ENCODE results near the gene MFAP3. TPM values are rescaled to one million over a fixed set of nuclear protein-coding genes. Genes with fewer than 3 reads are reported as not detected.

Gene MFAP3
- total and polyA plus RNA-seq, 10 of the 15 experiments (the other 5 are each of a cell fraction or from before 2014, with no cell fraction given): 2.5 to 22.9 (median 13.4) TPM

- ChIA-PET SMC1A (ENCODE audit: uncharacterized antibody, unreplicated experiment) (interaction anchor here (2.4 kb wide), 1 partner anchor 19 kb away, joined by 7 read pairs; no protein-coding TSS in a partner anchor), CTCF (interaction anchor here (0.9 to 3.6 kb wide), 7 partner anchors 12 to 344 kb away, joined by 3 to 25 read pairs (median 4); no protein-coding TSS in a partner anchor), POLR2A (interaction anchor here (1.0 kb wide), 1 partner anchor 30 kb away, joined by 3 read pairs; no protein-coding TSS in a partner anchor), RAD21 (ENCODE audit: unreplicated experiment) (interaction anchor here (3.5 kb wide), 1 partner anchor 12 kb away, joined by 20 read pairs; no protein-coding TSS in a partner anchor)
- Histone ChIP-seq H3K27ac (ENCODE audit: control insufficient read depth, insufficient read depth) (no peak overlapping the region), H3K79me2 (ENCODE audit: control insufficient read depth, insufficient read depth, low read length) (no peaks in the 10 kb centered on the region), H4K20me1 (ENCODE audit: control insufficient read depth, insufficient read depth) (no peaks in the 10 kb centered on the region), H3K4me1 (ENCODE audit: control insufficient read depth, insufficient read depth, low read length) (peaks cover 23% of the 10 kb centered on the region), H3K36me3 (ENCODE audit: control insufficient read depth in 2 of 2, insufficient read depth in 2 of 2, low read length in 1 of 2) (no peaks in the 10 kb centered on the region), H3K4me3 (no peak overlapping the region), H2AFZ (ENCODE audit: control insufficient read depth, low read depth, low read length) (no peak overlapping the region), H3K27me3 (replicated peaks in 1 of 2; ENCODE audit: control insufficient read depth in 2 of 2, insufficient read depth in 2 of 2, low read length in 1 of 2) (no peaks in the 10 kb centered on the region), H3K9ac (ENCODE audit: control insufficient read depth, insufficient read depth, low read length) (no peak overlapping the region), H3K4me2 (ENCODE audit: control insufficient read depth, insufficient read depth) (no peak overlapping the region), H3K9me3 (replicated peaks; ENCODE audit: control insufficient read depth, insufficient read depth, low read length) (no peaks in the 10 kb centered on the region; the same call in 2 of the 3 replicates)
- BruUV-seq (replicated peaks): no TSS peak
- 96% methylated on average over 3 of the region's 3 CpGs for WGBS (ENCODE audit: insufficient coverage, insufficient replicate concordance, low lambda C conversion rate, missing lambda C conversion rate)
- intact Hi-C loops (cut with micrococcal nuclease; ENCODE audit: unreplicated experiment) (loop anchor here (5.0 kb wide), 1 partner anchor 138 kb away; no protein-coding TSS in a partner anchor), in situ Hi-C loops (cut with MboI) (loop anchor here (10.0 kb wide), 1 partner anchor 124 kb away; no protein-coding TSS in a partner anchor)
- ATAC-seq (no peak), DNase-seq (ENCODE audit: low read depth, low spot score) (no peak), FAIRE-seq (no peak)
- TF ChIP-seq MXI1 (IDR thresholded peaks at IDR 0.05; ENCODE audit: low read depth, low read length): no peak
- no peak for TF ChIP-seq TBL1XR1 (IDR thresholded peaks at IDR 0.05; ENCODE audit: low read depth, low read length)
- TF ChIP-seq MAX (IDR thresholded peaks at IDR 0.05; ENCODE audit: low read depth, low read length): no peak
- no peak for TF ChIP-seq PBX3 (IDR thresholded peaks at IDR 0.05; ENCODE audit: insufficient replicate concordance, low read depth, low read length)
- no peak for TF ChIP-seq EED (IDR thresholded peaks at IDR 0.05; ENCODE audit: low read depth)
- TF ChIP-seq PKNOX1 (IDR thresholded peaks at IDR 0.05): no peak
- no peak for TF ChIP-seq SMARCA5 (IDR thresholded peaks at IDR 0.05)
- TF ChIP-seq CREM (IDR thresholded peaks at IDR 0.05; ENCODE audit: low read depth): no peak
- TF ChIP-seq ATF7 (IDR thresholded peaks at IDR 0.05; ENCODE audit: low read depth): no peak
- TF ChIP-seq RAD51 (IDR thresholded peaks at IDR 0.05): no peak
- no peak for TF ChIP-seq E4F1 (IDR thresholded peaks at IDR 0.05; ENCODE audit: borderline replicate concordance, partially characterized antibody)
- TF ChIP-seq POU2F2 (IDR thresholded peaks at IDR 0.05; ENCODE audit: borderline replicate concordance, low read depth, low read length): no peak
- no peak for TF ChIP-seq YY1 (IDR thresholded peaks at IDR 0.05; ENCODE audit: low read depth, low read length)
- no peak for TF ChIP-seq NR2F1 (conservative IDR thresholded peaks at IDR 0.05)
- TF ChIP-seq POLR2AphosphoS5 (IDR thresholded peaks at IDR 0.05; ENCODE audit: low read length): no peak
- no peak for TF ChIP-seq ZNF687 (IDR thresholded peaks at IDR 0.05)
Observed at GRCh38 chr5:154060606-154061005, 21.8 kb downstream of the MFAP3 start.

All from GM12878 (cell line).